Nephron progenitor cell (in vitro differentiated cells): ENCODE measurements around the gene ENO2.

Source experiments
- DNase-seq: peaks from one replicate; pipeline ENCODE4 v3.0.0; 2021
- H3K27ac Mint-ChIP-seq: 2 replicates; pipeline ENCODE4 v1.8.0; 2021; ENCODE audit warnings: mild to moderate bottlenecking, moderate library complexity, mixed read lengths
- H3K27me3 Mint-ChIP-seq: 2 replicates; pipeline ENCODE4 v1.8.0; 2021; ENCODE audit warnings: mild to moderate bottlenecking, low read depth, mixed read lengths; ENCODE audit not compliant: poor library complexity
- H3K36me3 Mint-ChIP-seq: 2 replicates; pipeline ENCODE4 v1.8.0; 2021; ENCODE audit warnings: low read depth, mixed read lengths
- H3K4me1 Mint-ChIP-seq: 2 replicates; pipeline ENCODE4 v1.8.0; 2021; ENCODE audit warnings: mixed read lengths
- H3K4me3 Mint-ChIP-seq: 2 replicates; pipeline ENCODE4 v1.8.0; 2021; ENCODE audit warnings: mild to moderate bottlenecking, moderate library complexity, mixed read lengths
- H3K9me3 Mint-ChIP-seq: 2 replicates; pipeline ENCODE4 v1.8.0; 2021; ENCODE audit warnings: mild to moderate bottlenecking, moderate library complexity, mixed read lengths
- TF ChIP-seq, protein P1 (sequence below): fragments of 200-600 bp; sonication (generic); IDR thresholded peaks from 2 replicates; pipeline ENCODE4 v1.5.0; 2021; ENCODE audit warnings: antibody characterized with exemption

Gene ENO2

GRCh38 chr12:6946033-6946919 is 31.9 kb downstream of the ENO2 start:
- H3K36me3 Mint-ChIP-seq: peaks cover 6% of the 10 kb centered on the region
- peak; percentile 85 for DNase-seq
- TF ChIP-seq, protein P1, sequence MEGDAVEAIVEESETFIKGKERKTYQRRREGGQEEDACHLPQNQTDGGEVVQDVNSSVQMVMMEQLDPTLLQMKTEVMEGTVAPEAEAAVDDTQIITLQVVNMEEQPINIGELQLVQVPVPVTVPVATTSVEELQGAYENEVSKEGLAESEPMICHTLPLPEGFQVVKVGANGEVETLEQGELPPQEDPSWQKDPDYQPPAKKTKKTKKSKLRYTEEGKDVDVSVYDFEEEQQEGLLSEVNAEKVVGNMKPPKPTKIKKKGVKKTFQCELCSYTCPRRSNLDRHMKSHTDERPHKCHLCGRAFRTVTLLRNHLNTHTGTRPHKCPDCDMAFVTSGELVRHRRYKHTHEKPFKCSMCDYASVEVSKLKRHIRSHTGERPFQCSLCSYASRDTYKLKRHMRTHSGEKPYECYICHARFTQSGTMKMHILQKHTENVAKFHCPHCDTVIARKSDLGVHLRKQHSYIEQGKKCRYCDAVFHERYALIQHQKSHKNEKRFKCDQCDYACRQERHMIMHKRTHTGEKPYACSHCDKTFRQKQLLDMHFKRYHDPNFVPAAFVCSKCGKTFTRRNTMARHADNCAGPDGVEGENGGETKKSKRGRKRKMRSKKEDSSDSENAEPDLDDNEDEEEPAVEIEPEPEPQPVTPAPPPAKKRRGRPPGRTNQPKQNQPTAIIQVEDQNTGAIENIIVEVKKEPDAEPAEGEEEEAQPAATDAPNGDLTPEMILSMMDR: no peak
- H3K4me3 Mint-ChIP-seq: peak overlapping the region; percentile 86
- no peaks in the 10 kb centered on the region for H3K27me3 Mint-ChIP-seq
- H3K9me3 Mint-ChIP-seq: no peaks in the 10 kb centered on the region
- H3K4me1 Mint-ChIP-seq: peaks cover 59% of the 10 kb centered on the region
- peak overlapping the region; percentile 84 for H3K27ac Mint-ChIP-seq

DNA sequence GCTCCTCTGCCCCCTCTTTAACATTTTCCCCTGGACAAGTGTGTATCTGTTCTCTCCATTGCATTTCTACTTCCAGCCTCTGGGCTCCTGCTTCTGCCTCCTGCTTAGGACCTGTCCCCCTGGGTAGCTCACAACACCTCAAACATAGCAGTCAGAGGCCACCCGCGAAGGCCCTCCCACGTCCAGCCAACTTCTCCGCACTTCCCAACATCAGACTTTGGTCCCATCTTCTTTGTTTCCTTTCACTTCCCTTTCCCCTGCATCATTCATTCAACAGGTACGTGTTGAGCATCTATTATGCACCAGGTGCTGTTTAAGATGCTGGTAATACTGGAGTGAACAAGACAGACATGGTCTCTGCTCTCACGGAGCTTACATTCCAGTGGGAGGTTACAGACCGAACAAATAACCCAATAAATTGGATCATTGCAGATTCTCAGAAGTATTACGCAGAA is 32.6 kb downstream of the ENO2 start:
- Mint-ChIP-seq H3K27me3 (no peaks in the 10 kb centered on the region), H3K4me3 (peak overlapping the region; percentile 86), H3K27ac (peak overlapping the region; percentile 7), H3K9me3 (no peaks in the 10 kb centered on the region), H3K4me1 (peaks cover 58% of the 10 kb centered on the region), H3K36me3 (peaks cover 4% of the 10 kb centered on the region)
- DNase-seq: no peak
- TF ChIP-seq, protein P1: no peak

GRCh38 chr12:6947615-6948014 is 33.2 kb downstream of the ENO2 start:
- H3K27me3 Mint-ChIP-seq: no peaks in the 10 kb centered on the region
- peak overlapping the region; percentile 12 for H3K4me3 Mint-ChIP-seq
- DNase-seq: no peak
- no peaks in the 10 kb centered on the region for H3K36me3 Mint-ChIP-seq
- TF ChIP-seq, protein P1: no peak
- peaks cover 58% of the 10 kb centered on the region for H3K4me1 Mint-ChIP-seq
- no peak overlapping the region for H3K27ac Mint-ChIP-seq
- no peaks in the 10 kb centered on the region for H3K9me3 Mint-ChIP-seq

GRCh38 chr12:6948873-6949594 is 34.7 kb downstream of the ENO2 start:
- DNase-seq: no peak
- Mint-ChIP-seq H3K4me3 (no peak overlapping the region), H3K27ac (no peak overlapping the region), H3K27me3 (no peaks in the 10 kb centered on the region), H3K36me3 (no peaks in the 10 kb centered on the region), H3K4me1 (peaks cover 59% of the 10 kb centered on the region), H3K9me3 (no peaks in the 10 kb centered on the region)
- TF ChIP-seq, protein P1: no peak

- H3K27ac Mint-ChIP-seq: no peak overlapping the region
- H3K9me3 Mint-ChIP-seq: no peaks in the 10 kb centered on the region
- TF ChIP-seq, protein P1: peak; percentile 37
- no peak for DNase-seq
- peaks cover 49% of the 10 kb centered on the region for H3K4me1 Mint-ChIP-seq
- no peaks in the 10 kb centered on the region for H3K27me3 Mint-ChIP-seq
- no peaks in the 10 kb centered on the region for H3K36me3 Mint-ChIP-seq
- no peak overlapping the region for H3K4me3 Mint-ChIP-seq
Observed at GRCh38 chr12:6950401-6950801, 36.0 kb downstream of the ENO2 start.
